Measurements from ENCODE around the gene LMNTD1. TPM values are rescaled to one million over a fixed set of nuclear protein-coding genes. Genes with fewer than 3 reads are reported as not detected.
"Not testable (repeated sequence)": the region's sequence is repeated elsewhere in the genome, so short reads cannot be mapped to it uniquely, and the experiment has no call there.

The LMNTD1 gene
- total RNA-seq, 4 donors from 2014 or later = not detected

DNA sequence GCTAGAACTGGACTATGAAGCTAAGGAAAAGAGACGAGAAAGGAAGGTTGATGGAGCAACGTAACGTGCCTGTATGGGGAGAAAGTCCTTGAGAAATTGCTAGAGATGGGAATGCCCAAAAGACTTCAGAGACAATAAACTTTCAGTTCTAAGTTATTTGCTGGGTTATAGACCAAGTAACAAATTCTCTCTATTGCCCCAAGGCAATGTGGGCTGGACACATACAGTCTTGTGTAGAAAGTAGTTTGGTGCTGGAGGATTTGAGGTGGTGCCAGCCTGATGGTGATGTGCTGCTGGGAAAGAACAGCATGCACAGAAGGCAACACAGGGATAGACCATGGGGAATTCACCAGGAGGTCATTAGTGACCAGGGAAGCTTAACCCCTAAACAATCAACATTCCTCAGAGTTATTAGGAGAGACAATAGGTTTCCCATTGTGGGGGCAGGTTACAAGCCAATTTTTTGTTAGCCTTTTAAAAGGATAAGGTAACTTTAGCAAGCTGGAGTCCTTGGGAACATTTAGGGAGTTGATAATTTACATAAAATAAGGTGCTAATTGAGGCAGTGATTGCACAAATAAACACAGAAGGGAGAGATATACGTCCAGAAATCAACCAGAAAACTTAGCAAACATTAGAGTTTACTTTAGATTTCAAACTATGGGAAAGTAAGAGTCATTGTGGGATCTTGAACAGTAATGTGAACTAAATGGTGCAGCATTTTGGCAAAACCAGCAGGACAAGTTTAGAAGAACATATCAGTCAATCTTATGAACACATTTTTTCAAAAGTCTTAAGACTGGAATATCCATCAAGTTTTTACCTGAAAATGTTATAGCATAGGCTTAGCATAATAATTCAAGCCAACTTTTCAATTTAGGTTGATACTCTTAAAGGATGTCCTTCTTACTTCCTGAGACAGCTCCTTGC is 61.4 kb downstream of the LMNTD1 start:
- intact Hi-C loops (cut with DNase I; ENCODE audit: low total_unique reads) = no loop called here
- Histone ChIP-seq H3K27me3 (no peaks in the 10 kb centered on the region), H3K4me3 (no peak overlapping the region), H3K36me3 (no peaks in the 10 kb centered on the region), H3K27ac (no peak overlapping the region), H3K9me3 (no peaks in the 10 kb centered on the region), H3K4me1 (no peaks in the 10 kb centered on the region)
- TF ChIP-seq, protein P1, sequence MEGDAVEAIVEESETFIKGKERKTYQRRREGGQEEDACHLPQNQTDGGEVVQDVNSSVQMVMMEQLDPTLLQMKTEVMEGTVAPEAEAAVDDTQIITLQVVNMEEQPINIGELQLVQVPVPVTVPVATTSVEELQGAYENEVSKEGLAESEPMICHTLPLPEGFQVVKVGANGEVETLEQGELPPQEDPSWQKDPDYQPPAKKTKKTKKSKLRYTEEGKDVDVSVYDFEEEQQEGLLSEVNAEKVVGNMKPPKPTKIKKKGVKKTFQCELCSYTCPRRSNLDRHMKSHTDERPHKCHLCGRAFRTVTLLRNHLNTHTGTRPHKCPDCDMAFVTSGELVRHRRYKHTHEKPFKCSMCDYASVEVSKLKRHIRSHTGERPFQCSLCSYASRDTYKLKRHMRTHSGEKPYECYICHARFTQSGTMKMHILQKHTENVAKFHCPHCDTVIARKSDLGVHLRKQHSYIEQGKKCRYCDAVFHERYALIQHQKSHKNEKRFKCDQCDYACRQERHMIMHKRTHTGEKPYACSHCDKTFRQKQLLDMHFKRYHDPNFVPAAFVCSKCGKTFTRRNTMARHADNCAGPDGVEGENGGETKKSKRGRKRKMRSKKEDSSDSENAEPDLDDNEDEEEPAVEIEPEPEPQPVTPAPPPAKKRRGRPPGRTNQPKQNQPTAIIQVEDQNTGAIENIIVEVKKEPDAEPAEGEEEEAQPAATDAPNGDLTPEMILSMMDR (IDR thresholded peaks at IDR 0.05) = no peak
- no peak for TF ChIP-seq POLR2AphosphoS5 (IDR thresholded peaks at IDR 0.05)
- no peak for TF ChIP-seq POLR2A (IDR thresholded peaks at IDR 0.05)
- no peak for TF ChIP-seq EP300 (IDR thresholded peaks at IDR 0.05; ENCODE audit: low read depth)
- WGBS, 2 donors (ENCODE audit: low coverage in 1 of 2) = 66 to 75% methylated on average over 4 of the region's 4 CpGs
- DNase-seq = no peak
- in situ Hi-C loops (cut with MboI; ENCODE audit: low pct_ligation_motif_present in 1 of 4, low pct_unique_long_range_greater_than_20kb in 1 of 4, low sequenced_read_pairs in 3 of 4) = no loop called here

DNA sequence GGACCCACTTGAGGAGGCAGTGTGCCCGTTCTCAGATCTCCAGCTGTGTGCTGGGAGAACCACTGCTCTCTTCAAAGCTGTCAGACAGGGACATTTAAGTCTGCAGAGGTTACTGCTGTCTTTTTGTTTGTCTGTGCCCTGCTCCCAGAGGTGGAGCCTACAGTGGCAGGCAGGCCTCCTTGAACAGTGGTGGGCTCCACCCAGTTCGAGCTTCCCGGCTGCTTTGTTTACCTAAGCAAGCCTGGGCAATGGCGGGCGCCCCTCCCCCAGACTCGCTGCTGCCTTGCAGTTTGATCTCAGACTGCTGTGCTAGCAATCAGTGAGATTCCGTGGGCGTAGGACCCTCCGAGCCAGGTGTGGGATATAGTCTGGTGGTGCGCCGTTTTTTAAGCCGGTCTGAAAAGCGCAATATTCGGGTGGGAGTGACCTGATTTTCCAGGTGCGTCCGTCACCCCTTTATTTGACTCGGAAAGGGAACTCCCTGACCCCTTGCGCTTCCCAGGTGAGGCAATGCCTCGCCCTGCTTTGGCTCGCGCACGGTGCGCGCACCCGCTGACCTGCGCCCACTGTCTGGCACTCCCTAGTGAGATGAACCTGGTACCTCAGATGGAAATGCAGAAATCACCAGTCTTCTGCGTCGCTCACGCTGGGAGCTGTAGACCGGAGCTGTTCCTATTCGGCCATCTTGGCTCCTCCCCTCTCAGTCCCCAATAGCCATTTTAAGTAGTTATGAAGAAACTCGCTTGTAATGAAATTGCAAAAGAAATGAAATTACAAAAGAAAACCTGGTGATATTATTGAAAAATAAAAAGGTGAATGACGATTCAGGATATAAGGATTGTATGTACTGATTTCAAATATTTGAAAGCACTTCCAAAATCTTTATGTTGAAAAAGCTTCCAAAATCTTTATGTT is 63.9 kb downstream of the LMNTD1 start:
- H3K27me3 ChIP-seq; H3K4me3 ChIP-seq; H3K36me3 ChIP-seq; H3K9me3 ChIP-seq; H3K4me1 ChIP-seq; in situ Hi-C loops (cut with MboI; ENCODE audit: low pct_ligation_motif_present in 1 of 4, low pct_unique_long_range_greater_than_20kb in 1 of 4, low sequenced_read_pairs in 3 of 4); intact Hi-C loops (cut with DNase I; ENCODE audit: low total_unique reads); H3K27ac ChIP-seq; DNase-seq: not testable (repeated sequence)
- WGBS, 2 donors (ENCODE audit: low coverage in 1 of 2) = 83% methylated on average over 2 to 33 of the region's 33 CpGs

DNA sequence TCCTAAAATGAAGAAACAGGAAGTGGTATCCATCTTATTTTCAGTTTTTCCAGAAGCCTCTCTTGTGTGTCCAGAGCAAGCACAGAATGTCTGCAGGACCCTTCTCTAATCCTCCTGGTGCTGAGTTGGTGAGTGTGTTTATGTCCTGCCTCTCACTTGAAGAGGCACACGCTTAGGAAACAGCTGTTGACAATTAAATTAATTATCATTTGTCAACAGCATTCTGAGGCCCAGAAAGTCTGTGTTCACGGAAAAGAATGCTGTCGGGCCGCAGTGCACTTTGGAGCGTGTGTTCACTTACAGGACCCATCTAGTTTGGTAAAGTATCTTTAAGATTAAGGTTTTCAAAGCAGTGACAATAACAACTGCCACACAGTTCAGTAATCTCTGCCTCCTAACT is 70.5 kb downstream of the LMNTD1 start:
- H3K27ac ChIP-seq = no peak overlapping the region
- intact Hi-C loops (cut with DNase I; ENCODE audit: low total_unique reads) (no loop called here), in situ Hi-C loops (cut with MboI; ENCODE audit: low pct_ligation_motif_present in 1 of 4, low pct_unique_long_range_greater_than_20kb in 1 of 4, low sequenced_read_pairs in 3 of 4) (no loop called here)
- 59 to 60% methylated on average over 1 to 5 of the region's 5 CpGs for WGBS, 2 donors (ENCODE audit: low coverage in 1 of 2)
- no peaks in the 10 kb centered on the region for H3K4me1 ChIP-seq
- H3K36me3 ChIP-seq = no peaks in the 10 kb centered on the region
- H3K4me3 ChIP-seq = no peak overlapping the region
- no peaks in the 10 kb centered on the region for H3K9me3 ChIP-seq
- DNase-seq = no peak
- H3K27me3 ChIP-seq = no peaks in the 10 kb centered on the region
- TF ChIP-seq POLR2A (IDR thresholded peaks at IDR 0.05) (no peak), POLR2AphosphoS5 (IDR thresholded peaks at IDR 0.05) (no peak), EP300 (IDR thresholded peaks at IDR 0.05; ENCODE audit: low read depth) (no peak)
- TF ChIP-seq, protein P1 (IDR thresholded peaks at IDR 0.05) = no peak

DNA sequence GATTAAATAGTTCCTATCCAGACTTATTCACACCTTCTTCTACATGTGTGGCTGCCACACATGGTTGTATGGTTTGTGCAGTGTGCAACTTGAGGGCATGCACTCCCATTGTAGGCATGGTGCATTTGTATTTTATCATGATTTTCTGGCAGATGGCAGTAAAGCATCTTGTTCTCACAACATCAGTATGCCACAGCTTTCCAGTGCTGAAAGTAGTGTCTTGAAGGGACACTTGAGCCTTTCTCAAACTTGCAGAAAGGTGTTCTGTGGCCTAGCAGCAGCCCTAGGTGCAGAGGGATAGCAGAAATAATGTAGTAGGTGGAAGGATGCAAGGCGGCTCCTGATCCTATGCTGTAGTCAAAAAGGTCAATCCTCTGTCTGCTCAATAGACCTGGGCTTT is 72.9 kb downstream of the LMNTD1 start:
- no peaks in the 10 kb centered on the region for H3K36me3 ChIP-seq
- no peak for DNase-seq
- intact Hi-C loops (cut with DNase I; ENCODE audit: low total_unique reads) (no loop called here), in situ Hi-C loops (cut with MboI; ENCODE audit: low pct_ligation_motif_present in 1 of 4, low pct_unique_long_range_greater_than_20kb in 1 of 4, low sequenced_read_pairs in 3 of 4) (no loop called here)
- no peak overlapping the region for H3K27ac ChIP-seq
- no peak overlapping the region for H3K4me3 ChIP-seq
- no peaks in the 10 kb centered on the region for H3K4me1 ChIP-seq
- no peaks in the 10 kb centered on the region for H3K9me3 ChIP-seq
- 96 to 100% methylated on average over 1 of the region's 1 CpG for WGBS, 2 donors (ENCODE audit: low coverage in 1 of 2)
- TF ChIP-seq POLR2A (IDR thresholded peaks at IDR 0.05) = no peak
- TF ChIP-seq, protein P1 (IDR thresholded peaks at IDR 0.05) = no peak
- TF ChIP-seq POLR2AphosphoS5 (IDR thresholded peaks at IDR 0.05) = no peak
- no peak for TF ChIP-seq EP300 (IDR thresholded peaks at IDR 0.05; ENCODE audit: low read depth)
- H3K27me3 ChIP-seq = no peaks in the 10 kb centered on the region

All from transverse colon (tissue), 4 donors.